HepG2 (cell line): Measurements from ENCODE around the gene AHSP. TPM values are rescaled to one million over a fixed set of nuclear protein-coding genes. Genes with fewer than 3 reads are reported as not detected.
A peak's percentile ranks its signal among the peaks of the same experiment; 100 is the strongest.

Experiments
- ATAC-seq: fragments of 200-7000 bp; cut with Tn5 transposase; 3 replicates; pipeline ENCODE4 v1.9.1; 2020; ENCODE audit warnings: mild to moderate bottlenecking, moderate library complexity
- BruUV-seq: library from RNA; stranded (reverse); fragments of 400-500 nt; replicated peaks from 2 replicates; lab custom pipeline; 2021; lab: Mats Ljungman, UMichigan
- CTCF ChIA-PET: fragments of 300-600 bp; formaldehyde crosslinking; extraction: SDS; loops from one replicate; lab custom pipeline; 2021; ENCODE audit warnings: low total read pairs, inconsistent platforms, low intra/inter-chr PET ratio; lab: Yijun Ruan, JAX
- POLR2A ChIA-PET: fragments of 350-600 bp; sonication (Branson Sonifier 250); formaldehyde crosslinking; loops from one replicate; lab custom pipeline; 2020; ENCODE audit warnings: antibody characterized with exemption, inconsistent platforms; lab: Yijun Ruan, JAX
- DNase-seq: peaks from one replicate; pipeline ENCODE4 v3.0.0-alpha.2; 2015; ENCODE audit warnings: low spot score
- FAIRE-seq: peaks from 3 replicates; lab custom pipeline; 2011; peaks lifted over from hg19 to GRCh38; lab: Jason Lieb, UNC
- H2AFZ ChIP-seq: one replicate; pipeline ENCODE4 v1.6.1; 2011; ENCODE audit warnings: low read length, inconsistent platforms
- H3K27ac ChIP-seq: fragments of 300-600 bp; 3 replicates; pipeline ENCODE4 v1.8.0; 2011; ENCODE audit warnings: mixed run types, mild to moderate bottlenecking, mixed read lengths, low read length, inconsistent platforms; ENCODE audit not compliant: insufficient read depth; ENCODE audit errors: extremely low read length
- H3K27me3 ChIP-seq, 2 experiments: fragments of 200-600 bp in 1 of 2; 2 replicates in 1 of 2; 3 replicates in 1 of 2; pipeline versions ENCODE4 v1.6.0 to v1.8.0; 2011; ENCODE audit warnings: low read length in 2 of 2, mild to moderate bottlenecking in 2 of 2, moderate library complexity in 2 of 2, inconsistent platforms in 1 of 2; ENCODE audit not compliant: insufficient read depth in 2 of 2, control insufficient read depth in 1 of 2
- H3K36me3 ChIP-seq, 2 experiments: fragments of 200-600 bp in 1 of 2; replicated peaks in 1 of 2; 2 replicates in 1 of 2; 3 replicates in 1 of 2; pipeline versions ENCODE4 v1.5.1 to v1.8.0; 2011; ENCODE audit warnings: low read length in 2 of 2, inconsistent platforms in 1 of 2; ENCODE audit not compliant: insufficient read depth in 2 of 2, control insufficient read depth in 1 of 2
- H3K4me1 ChIP-seq: 2 replicates; pipeline ENCODE4 v1.5.1; 2012; ENCODE audit warnings: low read length, inconsistent platforms; ENCODE audit not compliant: insufficient read depth
- H3K4me2 ChIP-seq: 2 replicates; pipeline ENCODE4 v1.6.0; 2011; ENCODE audit warnings: low read depth, low read length, inconsistent platforms
- H3K4me3 ChIP-seq, 3 experiments: fragments of 200-600 bp in 1 of 3; sonication (generic), shearing (Covaris generic) in 1 of 3; replicated peaks in 1 of 3; 2 replicates each; pipeline ENCODE4 v1.5.1; 2011 to 2016; ENCODE audit warnings: low read length in 3 of 3, inconsistent platforms in 2 of 3, low read depth in 2 of 3, mild to moderate bottlenecking in 2 of 3, control low read depth in 1 of 3, mixed read lengths in 1 of 3; ENCODE audit not compliant: insufficient read depth in 1 of 3
- H3K79me2 ChIP-seq: one replicate; pipeline ENCODE4 v1.6.1; 2011; ENCODE audit warnings: low read length, inconsistent platforms; ENCODE audit not compliant: insufficient read depth
- H3K9ac ChIP-seq: 2 replicates; pipeline ENCODE4 v1.6.0; 2011; ENCODE audit warnings: mild to moderate bottlenecking, low read depth, low read length, inconsistent platforms; ENCODE audit not compliant: insufficient read depth
- H3K9me3 ChIP-seq: 2 replicates; pipeline ENCODE4 v1.5.1; 2012; ENCODE audit warnings: mild to moderate bottlenecking, low read length
- H4K20me1 ChIP-seq: 2 replicates; pipeline ENCODE4 v1.6.0; 2011; ENCODE audit warnings: inconsistent platforms, mild to moderate bottlenecking, low read length, moderate library complexity; ENCODE audit not compliant: insufficient read depth
- ATM ChIP-seq: fragments of 450-650 bp; IDR thresholded peaks from 2 replicates; pipeline ENCODE4 v1.7.1; 2017; ENCODE audit warnings: mild to moderate bottlenecking, borderline replicate concordance
- BHLHE40 ChIP-seq: IDR thresholded peaks from 2 replicates; pipeline ENCODE4 v1.6.1; 2011; ENCODE audit warnings: low read length, improper control_type of control experiment
- CHCHD3 ChIP-seq: sonication (generic); formaldehyde crosslinking; IDR thresholded peaks from 2 replicates; pipeline ENCODE4 v1.8.0; 2022; ENCODE audit warnings: mild to moderate bottlenecking, missing genetic modification reagents, moderate library complexity
- CREB1 ChIP-seq, 2 experiments: fragments of 450-650 bp in 1 of 2; IDR thresholded peaks; 2 replicates each; pipeline ENCODE4 v1.6.1; 2016 to 2017; ENCODE audit warnings: control low read depth in 1 of 2, mild to moderate bottlenecking in 1 of 2, missing compliant biosample characterization in 1 of 2, missing genetic modification characterization in 1 of 2
- HOXA7 ChIP-seq: sonication (generic); formaldehyde crosslinking; IDR thresholded peaks from 2 replicates; pipeline ENCODE4 v1.8.1; 2022; ENCODE audit warnings: mild to moderate bottlenecking, missing genetic modification reagents, moderate library complexity
- KDM6A ChIP-seq: IDR thresholded peaks from 2 replicates; pipeline ENCODE4 v1.6.1; 2016; ENCODE audit warnings: low read depth
- MED13 ChIP-seq: sonication (generic); formaldehyde crosslinking; IDR thresholded peaks from 2 replicates; pipeline ENCODE4 v1.5.0; 2020; ENCODE audit warnings: missing genetic modification reagents
- PCBP1 ChIP-seq: fragments of 200-400 bp; formaldehyde crosslinking; IDR thresholded peaks from 2 replicates; pipeline ENCODE4 v1.6.1; 2017; ENCODE audit warnings: mild to moderate bottlenecking, low read depth, low read length, borderline replicate concordance
- POLR2G ChIP-seq: fragments of 200-400 bp; formaldehyde crosslinking; IDR thresholded peaks from 2 replicates; pipeline ENCODE4 v1.6.1; 2018; ENCODE audit warnings: mild to moderate bottlenecking, low read depth, low read length, moderate library complexity
- RBFOX2 ChIP-seq: fragments of 200-400 bp; formaldehyde crosslinking; IDR thresholded peaks from 2 replicates; pipeline ENCODE4 v1.6.1; 2017; ENCODE audit warnings: low read depth, mild to moderate bottlenecking, low read length
- SKI ChIP-seq: fragments of 450-650 bp; IDR thresholded peaks from one replicate; pipeline ENCODE4 v1.6.1; 2018; ENCODE audit warnings: mild to moderate bottlenecking; ENCODE audit not compliant: partially characterized antibody
- SPEN ChIP-seq: sonication (generic); formaldehyde crosslinking; IDR thresholded peaks from 2 replicates; pipeline ENCODE4 v1.5.1; 2020; ENCODE audit warnings: low read depth, mild to moderate bottlenecking, missing genetic modification reagents
- SSRP1 ChIP-seq: IDR thresholded peaks from 2 replicates; pipeline ENCODE4 v1.6.1; 2016; ENCODE audit warnings: control low read depth
- U2AF2 ChIP-seq: fragments of 200-400 bp; formaldehyde crosslinking; IDR thresholded peaks from 2 replicates; pipeline ENCODE4 v1.6.1; 2017; ENCODE audit warnings: low read depth, mild to moderate bottlenecking, low read length
- ZBTB2 ChIP-seq: sonication (generic); formaldehyde crosslinking; IDR thresholded peaks from 2 replicates; pipeline ENCODE4 v1.8.0; 2022; ENCODE audit warnings: low read depth, missing genetic modification reagents
- ZBTB38 ChIP-seq: sonication (generic); formaldehyde crosslinking; IDR thresholded peaks from 2 replicates; pipeline ENCODE4 v1.5.1; 2020; ENCODE audit warnings: mild to moderate bottlenecking, missing genetic modification reagents
- ZBTB44 ChIP-seq: sonication (generic); formaldehyde crosslinking; IDR thresholded peaks from 2 replicates; pipeline ENCODE4 v1.4.0; 2020; ENCODE audit warnings: missing genetic modification reagents
- ZNF460 ChIP-seq: sonication (generic); formaldehyde crosslinking; IDR thresholded peaks from 2 replicates; pipeline ENCODE4 v1.5.1; 2020; ENCODE audit warnings: missing genetic modification reagents, mild to moderate bottlenecking, borderline replicate concordance
- ZNF557 ChIP-seq: sonication (generic); formaldehyde crosslinking; IDR thresholded peaks from 2 replicates; pipeline ENCODE4 v1.4.0; 2020; ENCODE audit warnings: missing genetic modification reagents
- ZNF660 ChIP-seq: sonication (generic); formaldehyde crosslinking; IDR thresholded peaks from 2 replicates; pipeline ENCODE4 v1.5.1; 2020; ENCODE audit warnings: mild to moderate bottlenecking, low read depth, missing genetic modification reagents, borderline replicate concordance
- ZNF781 ChIP-seq: sonication (generic); formaldehyde crosslinking; IDR thresholded peaks from 2 replicates; pipeline ENCODE4 v1.5.1; 2020; ENCODE audit warnings: borderline replicate concordance, mild to moderate bottlenecking, missing genetic modification reagents; ENCODE audit errors: not compliant biosample characterization
- ZNF883 ChIP-seq: sonication (generic); formaldehyde crosslinking; IDR thresholded peaks from 2 replicates; pipeline ENCODE4 v1.5.1; 2020; ENCODE audit warnings: mild to moderate bottlenecking, missing genetic modification reagents; ENCODE audit errors: not compliant biosample characterization
- ZSCAN22 ChIP-seq: sonication (generic); formaldehyde crosslinking; IDR thresholded peaks from 2 replicates; pipeline ENCODE4 v1.4.0; 2020; ENCODE audit warnings: mild to moderate bottlenecking, missing genetic modification reagents
- WGBS: methylation state at CpG from one replicate; pipeline ENCODE4 v1.1.6; 2017; ENCODE audit warnings: low lambda C conversion rate; 5-methylcytosine and 5-hydroxymethylcytosine counted together
- in situ Hi-C: cut with HindIII; loops from 2 replicates; pipeline ENCODE4 v1.10.0; 2017; ENCODE audit warnings: low pct_unique_long_range_greater_than_20kb; ENCODE audit not compliant: extremely low pct_ligation_motif_present
- intact Hi-C: fragments of 100-400 bp; cut with micrococcal nuclease; formaldehyde crosslinking; loops from one replicate; pipeline ENCODE4 v1.10.0; 2022; ENCODE audit not compliant: unreplicated experiment
- polyA plus RNA-seq, 8 experiments: library from polyadenylated mRNA; depleted of rRNA in 3 of 8; stranded (reverse) in 7 of 8; unstranded in 1 of 8; fragments of >200 nt; fragmentation: Illumina TruSeq in 4 of 8; extraction: Trizol in 4 of 8; gene quantifications; 2 replicates each; pipeline versions ENCODE4 v1.2.1 to v1.2.3, GENCODE V29; 2011 to 2016; ENCODE audit warnings: low read depth in 4 of 8, missing spikeins in 1 of 8, mixed read lengths in 1 of 8; ENCODE audit not compliant: insufficient read depth in 1 of 8
- total RNA-seq, 5 experiments: library from RNA; depleted of rRNA; stranded (reverse); fragments of >200 nt; fragmentation: Illumina TruSeq; extraction: Trizol; gene quantifications; 2 replicates each; pipeline ENCODE4 v1.2.3, GENCODE V29; 2016; ENCODE audit warnings: low read depth in 1 of 5

The AHSP gene
- total and polyA plus RNA-seq, 2 of the 13 experiments (the other 11 are each of a cell fraction or from before 2014, with no cell fraction given), result not detected

DNA sequence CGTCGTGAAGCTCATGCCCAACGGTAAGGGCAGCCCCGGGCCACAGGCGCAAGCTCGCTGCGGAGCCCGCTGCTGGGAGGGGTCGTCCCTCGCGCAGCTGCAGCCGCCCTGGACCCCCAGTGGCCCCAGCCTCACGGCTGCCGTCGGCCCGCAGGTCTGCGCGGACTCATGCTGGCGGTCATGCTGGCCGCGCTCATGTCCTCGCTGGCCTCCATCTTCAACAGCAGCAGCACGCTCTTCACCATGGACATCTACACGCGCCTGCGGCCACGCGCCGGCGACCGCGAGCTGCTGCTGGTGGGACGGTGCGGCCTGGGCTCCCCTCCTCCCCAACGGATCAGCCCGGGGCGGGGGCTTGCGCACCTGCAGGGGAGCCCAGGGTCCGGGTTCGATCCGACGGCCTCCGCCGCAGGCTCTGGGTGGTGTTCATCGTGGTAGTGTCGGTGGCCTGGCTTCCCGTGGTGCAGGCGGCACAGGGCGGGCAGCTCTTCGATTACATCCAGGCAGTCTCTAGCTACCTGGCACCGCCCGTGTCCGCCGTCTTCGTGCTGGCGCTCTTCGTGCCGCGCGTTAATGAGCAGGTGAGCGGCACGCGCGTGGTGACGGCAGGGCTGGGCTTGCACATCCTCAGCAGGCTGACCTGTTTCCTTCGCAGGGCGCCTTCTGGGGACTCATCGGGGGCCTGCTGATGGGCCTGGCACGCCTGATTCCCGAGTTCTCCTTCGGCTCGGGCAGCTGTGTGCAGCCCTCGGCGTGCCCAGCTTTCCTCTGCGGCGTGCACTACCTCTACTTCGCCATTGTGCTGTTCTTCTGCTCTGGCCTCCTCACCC is 39.0 kb upstream of the AHSP start:
- no TSS peak for BruUV-seq
- Histone ChIP-seq H3K9me3 (no peaks in the 10 kb centered on the region), H3K27me3 (no peaks in the 10 kb centered on the region), H3K4me2 (no peak overlapping the region), H2AFZ (no peak overlapping the region), H4K20me1 (no peaks in the 10 kb centered on the region), H3K4me3 (no peak overlapping the region), H3K36me3 (peaks cover 16 to 35% of the 10 kb centered on the region in 2 experiments), H3K9ac (no peak overlapping the region), H3K27ac (no peak overlapping the region), H3K79me2 (no peaks in the 10 kb centered on the region), H3K4me1 (peaks cover 18% of the 10 kb centered on the region)
- FAIRE-seq, result no peak
- ChIA-PET CTCF (no interaction called here), POLR2A (interaction anchor here (1.1 to 2.9 kb wide), 3 partner anchors 11 to 19 kb away, joined by 5 to 8 read pairs (median 8); partner anchors contain the start of gene RUSF1)
- intact Hi-C loops, result no loop called here
- in situ Hi-C loops, result no loop called here
- 98% methylated on average over 68 of the region's 77 CpGs for WGBS
- DNase-seq, result no peak
- ATAC-seq, result no peak
- TF ChIP-seq SPEN (CRISPR knock-in tag), result no peak
- TF ChIP-seq ZBTB38 (CRISPR knock-in tag), result 0 out of 2 replicates have a peak, but pooled peaks have one; percentile 15
- no peak for TF ChIP-seq ZNF557
- TF ChIP-seq ZSCAN22, result no peak
- no peak for TF ChIP-seq ZBTB44 (CRISPR knock-in tag)
- no peak for TF ChIP-seq SKI
- TF ChIP-seq U2AF2, result no peak
- TF ChIP-seq CHCHD3 (CRISPR knock-in tag), result no peak
- no peak for TF ChIP-seq ZNF460
- no peak for TF ChIP-seq CREB1 (IDR thresholded peaks at IDR 0.05)
- TF ChIP-seq CREB1 (CRISPR knock-in tag; IDR thresholded peaks at IDR 0.05), result no peak
- no peak for TF ChIP-seq ZNF781
- no peak for TF ChIP-seq POLR2G
- no peak for TF ChIP-seq ATM
- 0 out of 2 replicates have a peak, but pooled peaks have one; percentile 34 for TF ChIP-seq RBFOX2
- TF ChIP-seq ZNF883 (CRISPR knock-in tag), result no peak
- no peak for TF ChIP-seq ZNF660 (CRISPR knock-in tag)
- TF ChIP-seq BHLHE40, result no peak
- no peak for TF ChIP-seq MED13
- 0 out of 2 replicates have a peak, but pooled peaks have one; percentile 3 for TF ChIP-seq SSRP1
- TF ChIP-seq KDM6A (CRISPR knock-in tag), result no peak
- no peak for TF ChIP-seq PCBP1
- no peak for TF ChIP-seq HOXA7 (CRISPR knock-in tag)
- no peak for TF ChIP-seq ZBTB2 (CRISPR knock-in tag)
